Measurements from ENCODE around the gene JAG2.
"Not testable (repeated sequence)": the region's sequence is repeated elsewhere in the genome, so short reads cannot be mapped to it uniquely, and the experiment has no call there.

JAG2 gene

GRCh38 chr14:105137481-105138020 lies 31.0 kb downstream of the JAG2 start:
- no peak for DNase-seq

GRCh38 chr14:105136401-105137322 lies 31.9 kb downstream of the JAG2 start:
- DNase-seq = no peak

- DNase-seq = no peak
Measured at GRCh38 chr14:105135700-105136395, 32.7 kb downstream of the JAG2 start.

GRCh38 chr14:105132921-105133654 lies 35.5 kb downstream of the JAG2 start:
- DNase-seq = no peak

GRCh38 chr14:105131241-105131640 lies 37.3 kb downstream of the JAG2 start:
- no peak for DNase-seq

- no peak for DNase-seq
Measured at GRCh38 chr14:105128059-105128458, 40.5 kb downstream of the JAG2 start.

GRCh38 chr14:105126981-105127329 lies 41.6 kb downstream of the JAG2 start:
- DNase-seq = peak in 1 of 2 experiments; percentile 5

- DNase-seq = no peak
Measured at GRCh38 chr14:105126126-105126980, 42.2 kb downstream of the JAG2 start.

GRCh38 chr14:105124823-105125222 lies 43.8 kb downstream of the JAG2 start:
- DNase-seq = no peak

GRCh38 chr14:105123981-105124765 lies 44.4 kb downstream of the JAG2 start:
- DNase-seq = no peak

GRCh38 chr14:105123064-105123665 lies 45.4 kb downstream of the JAG2 start:
- no peak for DNase-seq

- no peak for DNase-seq
Measured at GRCh38 chr14:105120056-105120455, 48.5 kb downstream of the JAG2 start.

GRCh38 chr14:105119408-105120025 lies 49.1 kb downstream of the JAG2 start:
- DNase-seq = no peak

GRCh38 chr14:105118646-105119407 lies 49.7 kb downstream of the JAG2 start:
- no peak for DNase-seq

GRCh38 chr14:105117710-105118385 lies 50.7 kb downstream of the JAG2 start:
- DNase-seq = no peak

- DNase-seq = no peak
Measured at GRCh38 chr14:105117257-105117646, 51.3 kb downstream of the JAG2 start.

GRCh38 chr14:105116451-105117256 lies 51.9 kb downstream of the JAG2 start:
- DNase-seq = no peak

GRCh38 chr14:105109243-105109642 lies 59.3 kb downstream of the JAG2 start:
- DNase-seq = not testable (repeated sequence)
